GM12878 (cell line): ENCODE measurements around the gene CUL5. TPM values are rescaled to one million over a fixed set of nuclear protein-coding genes. Genes with fewer than 3 reads are reported as not detected.
"Not testable (repeated sequence)": the region's sequence is repeated elsewhere in the genome, so short reads cannot be mapped to it uniquely, and the experiment has no call there.

Experiments used
- ATAC-seq: fragments of 200-7000 bp; cut with Tn5 transposase; 3 replicates; pipeline ENCODE4 v1.9.1; 2020; ENCODE audit warnings: mild to moderate bottlenecking, moderate library complexity
- BruUV-seq: library from RNA; stranded (reverse); fragments of 400-500 nt; replicated peaks from 2 replicates; lab custom pipeline; 2021; lab: Mats Ljungman, UMichigan
- CTCF ChIA-PET: fragments of 300-600 bp; sonication (Branson Sonifier 250); formaldehyde crosslinking; extraction: SDS; loops from one replicate; lab custom pipeline; 2021; ENCODE audit warnings: inconsistent platforms; lab: Yijun Ruan, JAX
- POLR2A ChIA-PET: fragments of 350-600 bp; formaldehyde crosslinking; extraction: SDS; loops from one replicate; lab custom pipeline; 2021; ENCODE audit warnings: inconsistent platforms; lab: Charles Lee
- RAD21 ChIA-PET: fragments of 300-600 bp; sonication (Branson Sonifier 250); formaldehyde crosslinking; loops from one replicate; lab custom pipeline; 2023; ENCODE audit warnings: antibody characterized with exemption; ENCODE audit not compliant: unreplicated experiment; lab: Charles Lee
- SMC1A ChIA-PET: fragments of 300-600 bp; sonication (Branson Sonifier 250); formaldehyde crosslinking; loops from one replicate; lab custom pipeline; 2023; ENCODE audit not compliant: unreplicated experiment, uncharacterized antibody; lab: Charles Lee
- DNase-seq: peaks from one replicate; pipeline ENCODE4 v3.0.0-alpha.2; 2011; ENCODE audit warnings: low read depth, low spot score
- FAIRE-seq: peaks from 3 replicates; lab custom pipeline; 2011; peaks lifted over from hg19 to GRCh38; lab: Jason Lieb, UNC
- H2AFZ ChIP-seq: 2 replicates; pipeline ENCODE4 v1.6.0; 2011; ENCODE audit warnings: low read depth, low read length, control low read depth; ENCODE audit not compliant: control insufficient read depth
- H3K27ac ChIP-seq: 2 replicates; pipeline ENCODE4 v1.5.1; 2011; ENCODE audit warnings: control low read depth; ENCODE audit not compliant: control insufficient read depth, insufficient read depth
- H3K27me3 ChIP-seq, 2 experiments: replicated peaks in 1 of 2; 2 replicates each; pipeline versions ENCODE4 v1.6.0 to v1.6.1; 2011; ENCODE audit warnings: low read length in 1 of 2; ENCODE audit not compliant: control insufficient read depth in 2 of 2, insufficient read depth in 2 of 2
- H3K36me3 ChIP-seq, 2 experiments: 2 replicates each; pipeline ENCODE4 v1.5.1; 2011; ENCODE audit warnings: low read length in 1 of 2; ENCODE audit not compliant: control insufficient read depth in 2 of 2, insufficient read depth in 2 of 2
- H3K4me1 ChIP-seq: 2 replicates; pipeline ENCODE4 v1.6.1; 2011; ENCODE audit warnings: mild to moderate bottlenecking, low read length, moderate library complexity, mixed read lengths; ENCODE audit not compliant: control insufficient read depth, insufficient read depth
- H3K4me2 ChIP-seq: 2 replicates; pipeline ENCODE4 v1.6.0; 2011; ENCODE audit warnings: control low read depth; ENCODE audit not compliant: control insufficient read depth, insufficient read depth
- H3K4me3 ChIP-seq: fragments of 200-600 bp; sonication (generic); 2 replicates; pipeline ENCODE4 v1.5.1; 2016
- H3K79me2 ChIP-seq: 2 replicates; pipeline ENCODE4 v1.6.0; 2011; ENCODE audit warnings: low read length; ENCODE audit not compliant: control insufficient read depth, insufficient read depth
- H3K9ac ChIP-seq: 2 replicates; pipeline ENCODE4 v1.8.0; 2011; ENCODE audit warnings: low read length, control low read depth, mixed read lengths; ENCODE audit not compliant: control insufficient read depth, insufficient read depth
- H3K9me3 ChIP-seq: replicated peaks from 3 replicates; pipeline ENCODE4 v1.5.1; 2011; ENCODE audit warnings: mild to moderate bottlenecking, low read length; ENCODE audit not compliant: control insufficient read depth, insufficient read depth
- H4K20me1 ChIP-seq: 2 replicates; pipeline ENCODE4 v1.6.0; 2011; ENCODE audit not compliant: control insufficient read depth, insufficient read depth
- WGBS: methylation state at CpG from one replicate; pipeline ENCODE4 v1.1.6; 2016; ENCODE audit warnings: low lambda C conversion rate; ENCODE audit not compliant: insufficient replicate concordance, insufficient coverage; ENCODE audit errors: missing lambda C conversion rate; 5-methylcytosine and 5-hydroxymethylcytosine counted together
- in situ Hi-C: fragments of 300-500 bp; cut with MboI; formaldehyde crosslinking; loops from 9 replicates; pipeline ENCODE4 v1.14.3; 2018; ENCODE audit warnings: mixed read lengths
- intact Hi-C: fragments of 100-400 bp; cut with micrococcal nuclease; formaldehyde crosslinking; loops from one replicate; pipeline ENCODE4 v1.14.2; 2022; ENCODE audit not compliant: unreplicated experiment
- polyA plus RNA-seq, 11 experiments: library from polyadenylated mRNA; depleted of rRNA in 4 of 11; unstranded in 6 of 11; stranded (reverse) in 5 of 11; fragments of >200 nt; fragmentation: Nextera tagmentation in 4 of 11; fragmentation: Illumina TruSeq in 1 of 11; extraction: Ambion mirVana in 4 of 11; extraction: Trizol in 1 of 11; gene quantifications; 1 replicate in 1 of 11; 2 replicates in 10 of 11; pipeline versions ENCODE4 v1.2.1 to v1.2.3, GENCODE V29; 2011 to 2016; ENCODE audit warnings: inconsistent platforms in 2 of 11, missing spikeins in 2 of 11, low read depth in 1 of 11
- total RNA-seq, 4 experiments: library from RNA; depleted of rRNA in 3 of 4; stranded (reverse); fragments of >200 nt in 3 of 4; fragmentation: Illumina TruSeq in 1 of 4; extraction: Trizol in 1 of 4; gene quantifications; 2 replicates each; pipeline versions ENCODE4 v1.2.1 to v1.2.3, GENCODE V29; 2013 to 2021
- TF ChIP-seq, protein P1 (sequence below): fragments of 450-650 bp; IDR thresholded peaks from 2 replicates; pipeline ENCODE4 v1.6.1; 2017; ENCODE audit warnings: mild to moderate bottlenecking
- TF ChIP-seq, protein P2 (sequence below): fragments of 450-650 bp; IDR thresholded peaks from 2 replicates; pipeline ENCODE4 v1.6.1; 2018; ENCODE audit warnings: mild to moderate bottlenecking, low read depth, moderate library complexity; ENCODE audit not compliant: partially characterized antibody

The CUL5 gene
- total and polyA plus RNA-seq, 10 of the 15 experiments (the other 5 are each of a cell fraction or from before 2014, with no cell fraction given) = 9.1 to 37.6 (median 18.3) TPM

DNA sequence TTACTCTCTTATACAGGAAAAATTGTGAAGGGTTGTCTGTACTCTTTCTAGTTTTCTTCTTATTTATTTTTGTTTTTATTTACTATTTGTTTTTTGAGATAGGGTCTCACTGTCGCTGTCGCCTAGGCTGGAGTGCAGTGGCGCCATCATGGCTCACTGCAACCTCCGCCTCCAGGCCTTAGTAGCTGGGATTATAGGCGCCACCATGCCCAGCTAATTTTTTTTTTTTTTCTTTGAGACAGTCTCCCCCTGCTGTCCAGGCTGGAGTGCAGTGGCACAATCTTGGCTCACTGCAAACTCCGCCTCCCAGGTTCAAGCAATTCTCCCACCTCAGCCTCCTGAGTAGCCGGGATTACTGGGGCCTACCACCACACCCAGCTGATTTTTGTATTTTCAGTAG, 18.4 kb downstream of the CUL5 start:
- Histone ChIP-seq H3K4me2 (no peak overlapping the region), H3K4me3 (no peak overlapping the region), H2AFZ (no peak overlapping the region), H3K9ac (no peak overlapping the region), H3K4me1 (peaks cover 11% of the 10 kb centered on the region), H3K9me3 (peaks cover 2% of the 10 kb centered on the region; the same call in 1 of the 3 replicates), H3K36me3 (no peaks in the 10 kb centered on the region), H4K20me1 (no peaks in the 10 kb centered on the region), H3K79me2 (peaks cover 82% of the 10 kb centered on the region), H3K27ac (no peak overlapping the region), H3K27me3 (no peaks in the 10 kb centered on the region)
- ChIA-PET SMC1A (interaction anchor here (0.9 to 1.4 kb wide), 2 partner anchors 16 to 415 kb away, joined by 4 to 5 read pairs; no protein-coding TSS in a partner anchor), RAD21 (interaction anchor here (0.5 to 3.9 kb wide), 3 partner anchors 18 to 353 kb away, joined by 3 to 30 read pairs (median 5); partner anchors contain the start of gene CUL5), POLR2A (interaction anchor here (0.7 to 1.1 kb wide), 3 partner anchors 9 to 394 kb away, joined by 3 to 5 read pairs (median 4); partner anchors contain the start of gene CUL5), CTCF (interaction anchor here (0.5 to 2.5 kb wide), 6 partner anchors 10 to 110 kb away, joined by 3 to 16 read pairs (median 4); partner anchors contain the start of gene CUL5)
- DNase-seq = no peak
- BruUV-seq = no TSS peak
- 100% methylated on average over 6 of the region's 7 CpGs for WGBS
- TF ChIP-seq, protein P1, sequence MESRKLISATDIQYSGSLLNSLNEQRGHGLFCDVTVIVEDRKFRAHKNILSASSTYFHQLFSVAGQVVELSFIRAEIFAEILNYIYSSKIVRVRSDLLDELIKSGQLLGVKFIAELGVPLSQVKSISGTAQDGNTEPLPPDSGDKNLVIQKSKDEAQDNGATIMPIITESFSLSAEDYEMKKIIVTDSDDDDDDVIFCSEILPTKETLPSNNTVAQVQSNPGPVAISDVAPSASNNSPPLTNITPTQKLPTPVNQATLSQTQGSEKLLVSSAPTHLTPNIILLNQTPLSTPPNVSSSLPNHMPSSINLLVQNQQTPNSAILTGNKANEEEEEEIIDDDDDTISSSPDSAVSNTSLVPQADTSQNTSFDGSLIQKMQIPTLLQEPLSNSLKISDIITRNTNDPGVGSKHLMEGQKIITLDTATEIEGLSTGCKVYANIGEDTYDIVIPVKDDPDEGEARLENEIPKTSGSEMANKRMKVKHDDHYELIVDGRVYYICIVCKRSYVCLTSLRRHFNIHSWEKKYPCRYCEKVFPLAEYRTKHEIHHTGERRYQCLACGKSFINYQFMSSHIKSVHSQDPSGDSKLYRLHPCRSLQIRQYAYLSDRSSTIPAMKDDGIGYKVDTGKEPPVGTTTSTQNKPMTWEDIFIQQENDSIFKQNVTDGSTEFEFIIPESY = peak; percentile 77; the same call in 1 of the 2 replicates
- TF ChIP-seq, protein P2, sequence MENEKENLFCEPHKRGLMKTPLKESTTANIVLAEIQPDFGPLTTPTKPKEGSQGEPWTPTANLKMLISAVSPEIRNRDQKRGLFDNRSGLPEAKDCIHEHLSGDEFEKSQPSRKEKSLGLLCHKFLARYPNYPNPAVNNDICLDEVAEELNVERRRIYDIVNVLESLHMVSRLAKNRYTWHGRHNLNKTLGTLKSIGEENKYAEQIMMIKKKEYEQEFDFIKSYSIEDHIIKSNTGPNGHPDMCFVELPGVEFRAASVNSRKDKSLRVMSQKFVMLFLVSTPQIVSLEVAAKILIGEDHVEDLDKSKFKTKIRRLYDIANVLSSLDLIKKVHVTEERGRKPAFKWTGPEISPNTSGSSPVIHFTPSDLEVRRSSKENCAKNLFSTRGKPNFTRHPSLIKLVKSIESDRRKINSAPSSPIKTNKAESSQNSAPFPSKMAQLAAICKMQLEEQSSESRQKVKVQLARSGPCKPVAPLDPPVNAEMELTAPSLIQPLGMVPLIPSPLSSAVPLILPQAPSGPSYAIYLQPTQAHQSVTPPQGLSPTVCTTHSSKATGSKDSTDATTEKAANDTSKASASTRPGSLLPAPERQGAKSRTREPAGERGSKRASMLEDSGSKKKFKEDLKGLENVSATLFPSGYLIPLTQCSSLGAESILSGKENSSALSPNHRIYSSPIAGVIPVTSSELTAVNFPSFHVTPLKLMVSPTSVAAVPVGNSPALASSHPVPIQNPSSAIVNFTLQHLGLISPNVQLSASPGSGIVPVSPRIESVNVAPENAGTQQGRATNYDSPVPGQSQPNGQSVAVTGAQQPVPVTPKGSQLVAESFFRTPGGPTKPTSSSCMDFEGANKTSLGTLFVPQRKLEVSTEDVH = no peak
- FAIRE-seq = no peak
- in situ Hi-C loops = no loop called here
- intact Hi-C loops = no loop called here
- ATAC-seq = no peak

DNA sequence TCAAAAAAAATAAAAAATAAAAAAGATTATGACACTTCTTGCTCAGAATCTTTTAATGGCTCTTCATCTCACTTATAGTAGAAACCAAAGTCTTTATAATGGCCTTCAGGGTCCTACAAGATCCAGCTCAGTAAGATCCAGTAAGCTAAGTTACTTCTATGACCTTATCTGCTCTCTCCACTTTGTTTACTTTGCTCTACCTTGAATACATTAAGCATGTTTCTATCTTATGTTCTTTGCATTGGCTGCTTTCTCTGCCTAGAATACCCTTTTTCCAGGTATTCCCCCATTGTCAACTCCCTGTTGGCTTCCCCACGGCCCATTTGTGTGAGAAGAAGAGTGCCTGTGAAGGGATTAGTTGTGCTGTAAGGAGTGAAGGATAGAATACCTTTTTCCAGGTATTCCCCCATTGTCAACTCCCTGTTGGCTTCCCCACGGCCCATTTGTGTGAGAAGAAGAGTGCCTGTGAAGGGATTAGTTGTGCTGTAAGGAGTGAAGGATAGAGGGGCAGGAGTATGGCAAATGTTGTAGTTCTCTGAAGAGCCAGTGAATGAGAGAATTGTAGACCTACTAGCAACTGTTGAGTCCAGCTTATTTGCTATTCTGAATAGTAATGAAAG, 20.2 kb downstream of the CUL5 start:
- Histone ChIP-seq H3K4me1 (peaks cover 11% of the 10 kb centered on the region), H3K79me2 (peaks cover 73% of the 10 kb centered on the region)
- ATAC-seq, H3K9me3 ChIP-seq, H3K4me2 ChIP-seq, H3K27me3 ChIP-seq, FAIRE-seq, SMC1A ChIA-PET, H2AFZ ChIP-seq, CTCF ChIA-PET, RAD21 ChIA-PET, DNase-seq, H3K9ac ChIP-seq, H3K27ac ChIP-seq, H3K4me3 ChIP-seq, H4K20me1 ChIP-seq, H3K36me3 ChIP-seq, intact Hi-C loops, BruUV-seq, in situ Hi-C loops: not testable (repeated sequence)
- 80% methylated on average over 2 of the region's 2 CpGs for WGBS
- POLR2A ChIA-PET = interaction anchor here (0.6 to 1.0 kb wide), 2 partner anchors 20 to 150 kb away, joined by 3 read pairs; partner anchors contain the start of gene CUL5
